Fibroblast of pulmonary artery (primary cell): ENCODE data around the gene SELENOP.
A peak's percentile ranks its signal among the peaks of the same experiment; 100 is the strongest.

Source experiments
- DNase-seq: peaks from one replicate; pipeline ENCODE4 v3.0.0-alpha.2; 2010; ENCODE audit warnings: low read depth
- H3K4me3 ChIP-seq: replicated peaks from 2 replicates; pipeline ENCODE4 v1.5.1; 2011; ENCODE audit warnings: low read depth, mild to moderate bottlenecking, control low read depth, low read length, moderate library complexity
- TF ChIP-seq, protein P1 (sequence below): IDR thresholded peaks from 2 replicates; pipeline ENCODE4 v1.5.1; 2011; ENCODE audit warnings: mild to moderate bottlenecking, control low read depth, low read length, inconsistent platforms; ENCODE audit errors: missing control alignments

SELENOP gene

DNA sequence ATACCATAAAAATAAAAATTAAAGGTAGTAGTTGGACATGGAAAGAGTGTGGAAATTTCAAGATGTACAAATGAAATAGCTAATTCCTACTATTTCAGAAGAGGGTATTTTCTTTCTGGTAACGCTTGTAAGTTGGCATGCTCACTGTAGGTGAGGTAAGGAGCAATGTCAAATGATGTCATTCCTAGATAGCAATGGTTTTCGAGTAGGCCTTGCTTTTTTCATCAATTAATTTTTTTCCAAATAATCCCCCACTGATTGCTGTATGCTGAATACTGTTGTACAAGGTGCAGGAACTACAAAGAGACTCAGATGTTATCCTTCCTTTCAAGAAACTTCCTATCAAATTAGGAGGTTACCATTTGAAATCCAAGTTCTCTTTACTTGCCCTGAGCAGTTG lies 928 bp upstream of the SELENOP start:
- no peak for DNase-seq

DNA sequence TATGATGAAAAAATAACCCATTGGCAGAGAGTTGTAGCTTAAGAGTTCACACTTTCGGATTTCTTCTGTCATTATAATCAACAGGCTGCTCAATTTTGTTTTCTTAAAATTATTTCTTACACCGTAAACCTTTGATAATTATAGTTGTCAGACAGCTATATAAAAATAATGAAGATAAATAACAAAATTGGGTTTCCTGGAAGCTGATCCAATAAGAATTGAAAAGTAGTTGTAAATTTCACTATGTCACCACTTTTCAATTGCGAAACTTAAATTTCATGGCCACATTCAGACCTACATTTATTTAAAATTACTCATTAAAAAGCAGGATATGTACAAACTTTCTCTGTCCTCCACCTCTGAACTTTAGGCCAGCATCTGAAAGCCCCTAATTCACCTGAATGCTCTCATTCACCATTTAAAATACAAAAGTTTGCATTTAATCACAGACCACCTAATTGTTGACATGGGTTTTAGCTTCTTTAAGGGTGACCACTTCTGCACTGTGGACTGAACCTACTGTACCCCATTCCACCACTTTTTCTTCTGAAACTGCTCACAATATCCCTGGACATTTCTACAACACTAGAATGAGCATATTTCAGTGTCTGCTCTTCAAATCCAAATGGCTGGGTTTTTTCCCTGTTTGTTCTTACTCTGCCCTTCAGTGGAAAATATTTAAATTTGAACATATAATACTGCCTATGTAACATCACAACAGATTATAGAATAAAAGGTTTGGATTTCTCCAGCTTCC lies 680 bp downstream of the SELENOP start:
- H3K4me3 ChIP-seq, result peak overlapping the region; percentile 46
- TF ChIP-seq, protein P1, sequence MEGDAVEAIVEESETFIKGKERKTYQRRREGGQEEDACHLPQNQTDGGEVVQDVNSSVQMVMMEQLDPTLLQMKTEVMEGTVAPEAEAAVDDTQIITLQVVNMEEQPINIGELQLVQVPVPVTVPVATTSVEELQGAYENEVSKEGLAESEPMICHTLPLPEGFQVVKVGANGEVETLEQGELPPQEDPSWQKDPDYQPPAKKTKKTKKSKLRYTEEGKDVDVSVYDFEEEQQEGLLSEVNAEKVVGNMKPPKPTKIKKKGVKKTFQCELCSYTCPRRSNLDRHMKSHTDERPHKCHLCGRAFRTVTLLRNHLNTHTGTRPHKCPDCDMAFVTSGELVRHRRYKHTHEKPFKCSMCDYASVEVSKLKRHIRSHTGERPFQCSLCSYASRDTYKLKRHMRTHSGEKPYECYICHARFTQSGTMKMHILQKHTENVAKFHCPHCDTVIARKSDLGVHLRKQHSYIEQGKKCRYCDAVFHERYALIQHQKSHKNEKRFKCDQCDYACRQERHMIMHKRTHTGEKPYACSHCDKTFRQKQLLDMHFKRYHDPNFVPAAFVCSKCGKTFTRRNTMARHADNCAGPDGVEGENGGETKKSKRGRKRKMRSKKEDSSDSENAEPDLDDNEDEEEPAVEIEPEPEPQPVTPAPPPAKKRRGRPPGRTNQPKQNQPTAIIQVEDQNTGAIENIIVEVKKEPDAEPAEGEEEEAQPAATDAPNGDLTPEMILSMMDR, result no peak
- peak; percentile 8 for DNase-seq

More for the DNA sequence above, 928 bp upstream of the SELENOP start:
- H3K4me3 ChIP-seq, result no peak overlapping the region
- TF ChIP-seq, protein P1, result no peak

DNA sequence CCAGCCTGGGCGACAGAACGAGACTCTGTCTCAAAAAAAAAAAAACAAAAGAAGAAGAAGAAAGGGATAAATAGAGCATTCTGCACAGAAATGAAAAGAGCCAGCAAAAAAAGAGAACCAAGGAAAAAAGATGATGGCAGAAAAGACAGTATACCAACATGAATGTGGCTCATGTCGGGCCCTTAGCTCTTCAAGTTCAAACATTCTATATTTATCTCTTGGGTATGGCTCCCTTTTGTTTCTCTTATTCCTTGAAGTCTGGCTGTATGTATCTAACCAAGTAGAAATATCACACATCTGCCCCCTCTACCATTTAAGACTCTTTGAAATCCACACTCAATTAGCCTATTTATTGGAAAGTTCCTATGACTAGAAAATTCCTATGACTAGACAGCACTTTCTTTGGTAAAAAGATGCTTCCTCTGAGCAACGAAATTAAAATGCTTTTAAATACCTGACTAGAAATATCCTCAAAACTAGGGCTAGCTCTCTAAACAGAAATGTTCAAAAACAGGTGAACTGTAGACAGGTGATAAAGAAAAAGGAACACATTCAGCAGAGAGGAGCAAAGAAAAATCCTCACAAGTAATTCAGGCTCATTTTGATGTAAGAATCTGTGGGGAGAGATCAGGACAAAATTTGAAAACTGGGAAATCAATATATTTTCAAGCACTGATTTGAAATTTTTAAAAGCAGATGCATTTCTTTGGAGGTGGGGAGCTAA lies 2.6 kb downstream of the SELENOP start:
- TF ChIP-seq, protein P1, result no peak
- no peak for DNase-seq
- H3K4me3 ChIP-seq, result no peak overlapping the region

DNA sequence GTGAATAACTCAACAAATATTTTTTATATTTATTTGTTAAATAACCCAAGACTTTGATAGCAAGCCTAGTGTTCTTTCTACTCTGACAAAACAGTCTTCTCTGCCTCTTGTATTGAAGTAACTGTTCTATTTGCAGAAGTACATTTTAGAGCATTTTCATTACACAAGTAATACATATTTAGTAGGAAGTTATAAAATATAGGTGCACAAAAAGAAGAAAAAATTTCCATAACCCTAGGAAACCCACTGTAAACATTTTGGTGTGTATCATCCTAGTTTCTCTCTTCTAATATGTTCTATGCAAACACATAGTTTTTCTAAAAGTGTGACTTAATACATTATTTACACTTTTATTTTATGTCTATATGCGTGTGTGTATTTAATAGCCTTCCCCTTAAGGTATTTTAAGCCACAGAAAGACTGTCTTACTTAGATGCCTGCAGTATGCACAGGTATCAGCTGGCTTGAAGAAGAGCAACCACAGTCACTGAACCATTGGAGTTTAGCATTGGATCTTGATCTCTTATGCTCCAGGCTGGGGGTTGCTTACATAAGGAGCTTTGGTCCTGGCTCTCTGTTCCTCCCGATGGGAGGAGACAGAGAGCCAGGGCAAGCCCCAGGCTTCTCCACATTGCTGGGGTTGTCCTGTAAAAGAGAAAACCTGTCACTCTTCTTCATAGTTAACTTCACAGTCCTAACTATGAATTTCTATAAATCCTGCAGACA lies 3.8 kb downstream of the SELENOP start:
- DNase-seq, result no peak
- TF ChIP-seq, protein P1, result no peak
- no peak overlapping the region for H3K4me3 ChIP-seq

DNA sequence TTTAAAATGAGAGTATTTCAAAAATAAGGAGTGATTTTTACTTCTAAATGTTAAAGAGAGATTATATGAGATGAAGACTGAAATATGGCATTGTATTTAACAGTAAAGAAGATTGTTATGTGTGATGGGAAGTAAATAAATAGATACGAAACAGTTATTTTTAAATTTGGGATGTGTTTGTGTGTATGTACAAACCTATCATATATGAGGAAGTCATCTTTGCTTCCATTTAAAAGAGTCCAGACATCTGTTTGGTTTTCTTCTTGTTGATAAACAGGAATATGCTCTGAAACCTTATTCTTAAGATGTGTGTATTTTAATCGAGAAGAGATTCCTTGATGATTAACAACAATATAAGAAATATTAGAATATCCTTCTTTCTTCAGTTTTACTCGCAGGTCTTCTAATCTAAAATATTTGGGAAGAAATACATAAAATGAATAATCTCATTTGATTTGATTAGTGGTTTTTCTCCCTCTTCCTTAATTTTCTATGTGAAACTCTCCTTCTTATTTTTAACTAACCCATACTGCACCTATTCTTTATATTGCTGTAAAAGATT lies 4.9 kb downstream of the SELENOP start:
- no peak overlapping the region for H3K4me3 ChIP-seq
- no peak for DNase-seq
- TF ChIP-seq, protein P1, result no peak

DNA sequence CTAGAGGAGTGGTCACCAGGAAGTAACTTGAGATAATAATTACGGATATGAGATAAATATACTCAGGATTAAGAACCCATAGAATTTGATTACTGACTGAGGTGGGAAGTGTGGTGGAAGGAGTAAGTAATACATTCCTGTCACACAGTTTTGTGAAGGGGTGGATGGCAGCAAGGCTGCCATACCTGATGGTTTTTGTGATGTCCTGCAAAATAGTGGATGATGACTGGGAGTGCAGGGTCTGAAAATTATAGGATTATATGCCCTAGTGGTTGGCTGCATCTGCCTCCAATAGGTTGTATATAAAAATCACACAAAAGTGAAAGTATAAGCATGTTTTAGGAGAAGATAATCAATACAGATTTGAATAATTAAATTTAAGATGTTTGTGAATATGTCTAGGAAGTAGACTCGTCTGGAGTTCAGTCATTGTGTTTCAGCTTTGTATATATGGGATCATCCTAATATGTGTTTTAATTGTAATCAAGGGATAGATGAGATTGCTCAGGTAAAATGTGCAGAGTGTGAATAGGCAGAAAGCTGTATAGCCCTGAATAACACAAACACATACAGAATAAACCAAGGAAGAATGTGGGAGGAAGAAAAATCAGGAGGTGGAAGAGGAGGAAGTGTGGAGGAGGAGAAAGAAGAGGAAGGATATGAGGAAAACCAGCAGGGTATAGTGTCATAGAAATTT lies 5.5 kb downstream of the SELENOP start:
- H3K4me3 ChIP-seq, result no peak overlapping the region
- DNase-seq, result no peak
- TF ChIP-seq, protein P1, result no peak
